ENCODE results near the gene SUSD1. TPM values are rescaled to one million over a fixed set of nuclear protein-coding genes. Genes with fewer than 3 reads are reported as not detected.

SUSD1 gene
- total and polyA plus RNA-seq, 2 donors (not counting 3 experiments of a cell fraction or from before 2014, with no cell fraction given) = 33.1 to 37.8 TPM

- Histone ChIP-seq H4K20me1 (replicated peaks; ENCODE audit: control insufficient read depth, extremely low read depth, insufficient read depth, low read length) (no peaks in the 10 kb centered on the region), H3K27ac (ENCODE audit: insufficient read depth, low read depth, low read length) (no peak overlapping the region), H3K4me1 (ENCODE audit: control insufficient read depth, extremely low read depth, insufficient read depth, low read length) (no peaks in the 10 kb centered on the region), H3K79me2 (ENCODE audit: control insufficient read depth, insufficient read depth, low read length) (no peaks in the 10 kb centered on the region), H3K4me2 (ENCODE audit: insufficient read depth, low read length) (no peak overlapping the region), H3K9me3 (replicated peaks; ENCODE audit: control insufficient read depth, insufficient read depth, low read length) (no peaks in the 10 kb centered on the region), H3K9me1 (replicated peaks; ENCODE audit: control insufficient read depth, extremely low read depth, insufficient read depth, low read length) (no peaks in the 10 kb centered on the region), H3K9ac (replicated peaks; ENCODE audit: extremely low read depth, insufficient read depth, low read length) (no peak overlapping the region), H3K36me3 (ENCODE audit: control insufficient read depth in 2 of 2, extremely low read depth in 1 of 2, insufficient read depth in 2 of 2, low read length in 2 of 2) (no peaks in the 10 kb centered on the region), H3K27me3 (ENCODE audit: control insufficient read depth in 2 of 2, insufficient read depth in 2 of 2, low read length in 2 of 2) (no peaks in the 10 kb centered on the region), H2AFZ (ENCODE audit: low read depth, low read length) (no peak overlapping the region), H3K4me3 (replicated peaks in 1 of 3; ENCODE audit: insufficient read depth in 1 of 3, low read depth in 1 of 3, low read length in 3 of 3) (no peak overlapping the region)
- BruUV-seq (replicated peaks) = no TSS peak
- CTCF ChIA-PET = interaction anchor here (1.5 kb wide), 1 partner anchor 10 kb away, joined by 6 read pairs; no protein-coding TSS in a partner anchor
- dilution Hi-C loops (cut with MboI; ENCODE audit: extremely low pct_ligation_motif_present, low sequenced_read_pairs) (no loop called here), intact Hi-C loops (cut with micrococcal nuclease) (loop anchor here (10.0 kb wide), 1 partner anchor 675 kb away; no protein-coding TSS in a partner anchor)
- DNase-seq (ENCODE audit: low read depth, low spot score) (no peak), FAIRE-seq (no peak)
- no peak for TF ChIP-seq MYC (IDR thresholded peaks at IDR 0.05; ENCODE audit: low read depth, low read length)
- TF ChIP-seq JUN (IDR thresholded peaks at IDR 0.05; ENCODE audit: borderline replicate concordance, insufficient read depth, insufficient read length, low read depth) = no peak
- no peak for TF ChIP-seq POLR2AphosphoS5 (IDR thresholded peaks at IDR 0.05; ENCODE audit: insufficient read depth, low read depth, low read length)
- TF ChIP-seq GATA2 (IDR thresholded peaks at IDR 0.05; ENCODE audit: insufficient read depth, insufficient read length, low read depth, low read length) = no peak
- no peak for TF ChIP-seq FOS (IDR thresholded peaks at IDR 0.05; ENCODE audit: borderline replicate concordance, insufficient read depth, low read length)
- no peak for TF ChIP-seq EZH2 (IDR thresholded peaks at IDR 0.05; ENCODE audit: borderline replicate concordance, low read depth, low read length, severe bottlenecking)
- TF ChIP-seq POLR2A (IDR thresholded peaks at IDR 0.05; ENCODE audit: low read depth, low read length) = no peak
- no peak for TF ChIP-seq MAX (IDR thresholded peaks at IDR 0.05; ENCODE audit: insufficient read depth, insufficient read length)
- POLR2A ChIA-PET = no interaction called here
Measured at GRCh38 chr9:112119225-112120029, 55.7 kb downstream of the SUSD1 start.

Measured in endothelial cell of umbilical vein (primary cell).